Astrocyte of the spinal cord (primary cell): Measurements from ENCODE around the gene CUL7.

Experiments
- DNase-seq: peaks from one replicate; pipeline ENCODE4 v3.0.0; 2011; ENCODE audit warnings: low read depth, low spot score
- H3K4me3 ChIP-seq: 2 replicates; pipeline ENCODE4 v1.5.1; 2011; ENCODE audit warnings: low read depth, mild to moderate bottlenecking, low read length, moderate library complexity
- CTCF ChIP-seq: IDR thresholded peaks from 2 replicates; pipeline ENCODE4 v1.5.1; 2012; ENCODE audit warnings: low read depth, mild to moderate bottlenecking, low read length, inconsistent platforms
- in situ Hi-C: cut with HindIII; loops from 2 replicates; pipeline ENCODE4 v1.10.0; 2017; ENCODE audit warnings: low sequenced_read_pairs

Gene CUL7

DNA sequence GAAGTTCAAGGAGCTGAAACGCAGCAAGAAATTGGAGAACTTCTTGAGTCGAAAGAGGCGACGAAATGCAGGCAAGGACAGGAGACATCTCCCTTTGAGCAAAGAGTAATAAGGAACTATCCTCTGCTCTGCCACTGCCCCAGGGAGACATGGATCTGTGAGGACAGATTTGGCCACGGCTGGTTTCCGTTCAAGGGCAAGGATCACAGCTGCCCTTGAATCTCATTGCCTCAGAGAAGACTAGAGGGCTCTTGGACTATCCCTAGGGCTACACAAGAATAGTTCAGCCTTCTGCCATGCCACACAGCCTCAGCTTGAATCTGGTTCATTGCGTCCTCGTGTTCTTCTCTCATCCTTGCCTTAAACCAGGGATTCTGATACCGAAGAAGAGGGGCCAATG is 24.5 kb downstream of the CUL7 start:
- TF ChIP-seq CTCF = no peak
- in situ Hi-C loops = no loop called here
- DNase-seq = no peak
- H3K4me3 ChIP-seq = no peak overlapping the region

GRCh38 chr6:43026365-43026764 is 27.3 kb downstream of the CUL7 start:
- no peak for DNase-seq

GRCh38 chr6:43024436-43024835 is 29.2 kb downstream of the CUL7 start:
- TF ChIP-seq CTCF = no peak
- in situ Hi-C loops = no loop called here
- no peak for DNase-seq
- no peak overlapping the region for H3K4me3 ChIP-seq

More at GRCh38 chr6:43026365-43026764, 27.3 kb downstream of the CUL7 start:
- H3K4me3 ChIP-seq = no peak overlapping the region
- in situ Hi-C loops = no loop called here
- no peak for TF ChIP-seq CTCF

DNA sequence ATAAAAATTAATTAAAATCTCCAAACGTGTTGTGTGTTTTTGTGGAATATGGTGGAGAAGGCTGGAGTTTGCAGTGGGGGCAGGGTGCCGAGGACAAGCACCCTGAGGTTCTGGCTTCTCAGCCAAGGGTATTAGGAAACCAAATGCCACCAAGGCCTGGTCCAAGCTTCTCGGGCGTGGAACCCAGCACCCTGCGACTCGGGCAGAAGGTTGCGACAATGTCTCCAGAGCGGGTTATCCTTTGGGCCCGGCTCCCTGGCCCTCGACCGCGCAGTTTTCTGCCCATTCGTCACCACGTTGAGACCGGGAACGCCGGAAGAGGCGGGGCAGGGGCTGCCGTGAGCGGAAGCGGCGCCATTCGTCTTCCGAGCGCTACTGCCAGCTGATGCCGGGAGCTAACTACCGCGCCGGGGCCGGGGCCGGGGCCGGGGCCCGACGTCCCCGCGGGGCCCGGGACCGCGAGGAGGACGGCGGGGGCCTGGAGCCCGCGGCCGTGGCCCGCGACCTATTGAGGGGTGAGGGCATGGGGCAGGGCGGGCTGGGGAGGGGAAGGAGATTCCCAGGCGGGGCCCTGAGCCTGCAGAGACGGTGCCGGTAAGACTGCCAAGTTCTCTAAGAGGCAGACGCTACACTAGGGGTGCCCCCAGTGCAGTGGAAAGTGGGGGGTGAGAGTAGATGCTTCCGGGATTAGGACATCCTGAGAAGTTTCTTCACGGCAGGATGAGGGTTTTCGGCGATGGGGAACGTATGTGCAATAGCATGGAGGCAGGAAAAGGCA is 32.2 kb downstream of the CUL7 start, which contains the start of gene RRP36:
TSS of gene RRP36 (plus strand) at position 354 of the 778 bp plus-strand sequence. CDS start at position 386, 32 bp downstream.
- H3K4me3 ChIP-seq = peak within 1 kb of the TSS; percentile 99
- TF ChIP-seq CTCF = no peak
- in situ Hi-C loops = no loop called here
- DNase-seq = peak; percentile 63

DNA sequence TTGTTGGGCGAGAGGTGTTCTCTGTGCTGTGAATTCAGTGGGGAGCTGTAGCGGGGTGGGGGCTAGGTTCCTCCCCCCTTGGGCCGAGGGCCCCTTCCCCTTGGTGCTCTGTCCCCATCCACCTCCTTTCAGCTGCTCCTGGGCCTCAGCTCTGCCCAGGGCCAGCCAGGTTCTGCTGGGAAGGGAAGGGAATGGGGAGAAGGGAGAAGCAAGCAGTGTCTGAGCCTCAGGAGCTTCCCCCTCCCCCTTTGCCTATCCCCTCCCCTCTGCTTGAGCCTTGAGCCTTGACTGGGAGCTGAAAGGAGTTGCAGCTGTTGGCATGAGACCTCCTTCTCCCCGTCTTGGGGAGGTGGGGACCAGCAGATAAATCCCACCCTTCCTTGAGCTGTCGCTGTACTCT is 32.8 kb downstream of the CUL7 start:
- DNase-seq = no peak
- peak overlapping the region; percentile 99 for H3K4me3 ChIP-seq
- in situ Hi-C loops = no loop called here
- TF ChIP-seq CTCF = no peak

DNA sequence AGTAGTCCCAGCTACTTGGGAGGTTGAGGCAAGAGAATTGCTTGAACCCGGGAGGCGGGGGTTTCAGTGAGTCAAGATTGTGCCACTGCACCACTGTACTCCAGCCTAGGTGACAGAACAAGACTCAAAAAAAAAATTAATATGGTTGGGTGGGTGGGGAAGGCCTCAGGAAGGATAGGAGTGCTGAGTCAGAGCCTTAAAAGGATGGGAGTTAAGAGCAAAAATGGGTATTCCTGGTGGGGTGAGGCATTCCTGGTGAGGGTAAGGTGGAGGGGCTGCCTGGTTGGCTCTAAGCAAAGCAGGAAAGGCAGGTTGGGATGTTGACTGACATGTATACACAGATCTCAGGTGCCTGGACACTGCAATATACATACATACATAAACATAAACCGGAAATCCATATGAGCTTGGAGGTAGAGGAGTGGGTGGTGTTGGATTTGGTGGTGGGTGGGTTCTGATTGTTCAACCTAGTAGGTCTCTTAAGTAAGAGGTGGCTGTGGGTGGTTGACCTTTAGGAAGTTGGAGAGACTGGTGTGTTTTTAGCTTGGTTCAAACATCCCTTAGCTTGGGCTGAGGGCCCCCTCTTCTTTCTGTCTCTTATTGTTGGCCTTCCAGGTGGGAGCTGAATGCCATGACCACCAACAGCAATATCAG is 33.5 kb downstream of the CUL7 start:
- no peak for TF ChIP-seq CTCF
- in situ Hi-C loops = no loop called here
- no peak overlapping the region for H3K4me3 ChIP-seq
- no peak for DNase-seq
